KBM-7 (cell line): Measurements from ENCODE around the gene GPANK1.
A peak's percentile ranks its signal among the peaks of the same experiment; 100 is the strongest.

ENCODE experiments used
- DNase-seq: peaks from one replicate; pipeline ENCODE4 v3.0.0-alpha.2; 2015
- in situ Hi-C: fragments of 300-500 bp; cut with MboI; formaldehyde crosslinking; loops from 2 replicates; pipeline ENCODE4 v1.14.3; 2020; ENCODE audit warnings: low sequenced_read_pairs, low pct_unique_long_range_greater_than_20kb, mixed read lengths

Gene GPANK1

DNA sequence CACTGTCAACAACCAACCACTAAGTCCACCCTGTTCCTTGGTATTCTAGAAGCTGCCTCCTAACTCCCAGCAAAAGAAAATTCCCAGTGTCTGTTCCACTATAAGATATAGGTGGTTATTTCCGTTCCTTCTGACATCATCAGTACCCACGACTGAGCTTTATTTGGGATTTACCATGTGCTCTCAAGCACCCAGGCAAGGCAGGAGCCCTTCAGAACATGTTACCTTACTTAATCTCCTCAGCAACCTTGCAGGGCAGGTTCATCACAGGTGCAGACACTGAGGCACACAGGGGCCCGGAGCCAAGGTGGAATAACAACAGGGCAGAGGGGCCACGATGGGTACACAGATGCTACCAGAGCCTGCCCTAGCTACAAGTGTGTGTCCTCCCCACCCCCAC is 27.6 kb upstream of the GPANK1 start:
- DNase-seq, result no peak
- in situ Hi-C loops, result no loop called here

- in situ Hi-C loops, result no loop called here
- DNase-seq, result no peak
Measured at GRCh38 chr6:31691564-31692108, 26.8 kb upstream of the GPANK1 start.

- DNase-seq, result no peak
- in situ Hi-C loops, result no loop called here
Measured at GRCh38 chr6:31691078-31691463, 26.3 kb upstream of the GPANK1 start.

DNA sequence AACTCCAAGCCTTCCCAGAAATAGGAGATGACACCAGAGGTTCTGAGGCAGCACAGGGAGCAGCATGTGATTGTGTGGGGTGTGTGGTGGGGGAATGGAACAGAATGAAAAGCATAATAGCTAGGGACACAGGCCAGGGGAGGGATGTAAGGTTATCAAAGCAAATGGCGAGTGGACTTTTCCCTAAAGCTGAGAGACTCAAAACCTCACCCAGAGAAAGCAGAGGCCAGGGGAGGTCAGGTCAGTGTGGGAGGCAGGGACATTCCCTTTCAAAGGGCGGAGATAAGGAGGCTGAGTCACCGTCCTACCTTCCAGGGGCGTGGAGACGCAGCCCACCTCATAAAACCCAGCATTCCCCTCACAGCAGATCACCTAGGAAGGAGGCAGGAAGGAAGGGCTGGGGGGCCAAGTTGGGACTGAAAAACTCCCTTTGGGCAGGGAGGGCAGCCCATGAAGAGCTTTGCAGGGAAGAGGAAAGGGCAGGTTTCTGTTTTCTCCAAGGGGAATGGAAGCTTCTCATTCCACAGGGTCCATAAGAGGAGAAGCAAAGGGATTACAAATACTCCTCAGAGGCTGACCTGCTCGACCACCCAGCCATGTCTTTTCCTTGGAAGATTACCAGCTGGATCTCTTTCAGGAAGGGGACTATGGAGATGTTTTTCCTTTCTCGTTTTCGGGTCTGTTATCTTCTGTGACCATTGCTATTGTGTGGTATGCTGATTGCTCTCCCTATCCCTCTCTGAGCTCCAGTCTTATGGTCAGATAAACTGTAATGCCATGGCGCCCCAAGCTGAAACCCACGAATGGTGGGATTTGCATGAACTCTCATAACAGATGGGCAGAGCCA is 25.7 kb upstream of the GPANK1 start:
- no peak for DNase-seq
- in situ Hi-C loops, result no loop called here

DNA sequence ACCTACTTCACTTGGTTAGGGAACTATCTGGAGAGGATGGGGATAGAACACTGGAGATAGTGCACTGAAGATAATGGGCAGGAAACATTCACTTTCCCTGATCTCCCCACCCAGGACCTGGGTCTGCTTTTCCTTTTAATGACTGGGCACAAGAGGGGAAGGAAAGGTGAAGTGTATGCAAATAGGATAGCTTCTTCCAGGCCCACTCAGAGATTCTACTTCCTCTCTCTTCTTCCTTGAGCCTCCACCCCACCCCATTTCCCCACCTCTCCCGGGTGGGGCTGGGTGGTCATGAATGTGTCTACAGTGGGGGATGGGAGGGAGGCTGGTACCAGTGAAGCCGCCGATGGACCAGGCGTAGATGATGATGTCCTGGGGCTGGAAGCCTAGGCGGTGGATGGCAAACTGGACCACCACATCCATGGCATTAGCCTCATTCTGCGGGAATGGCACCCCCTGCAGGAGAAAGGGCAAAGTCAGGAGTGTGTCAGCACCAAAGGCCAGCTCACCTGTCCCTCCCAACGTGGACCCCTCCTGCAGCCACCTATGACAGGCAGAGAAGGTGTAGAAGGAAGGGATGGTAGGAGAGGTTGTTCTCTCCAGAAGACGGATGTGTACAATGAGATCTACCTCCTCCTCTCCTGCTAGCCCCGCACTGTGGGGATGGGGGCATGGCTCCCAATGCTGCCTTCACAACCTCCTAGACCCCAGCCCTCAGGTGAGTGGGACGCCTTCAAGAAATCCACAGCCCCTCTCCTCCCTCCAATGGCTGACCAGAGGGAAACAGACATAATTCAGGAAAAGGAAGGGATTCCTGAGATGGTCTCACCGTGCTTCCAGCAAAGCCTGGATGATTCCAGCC is 24.7 kb upstream of the GPANK1 start:
- DNase-seq, result no peak
- in situ Hi-C loops, result no loop called here

DNA sequence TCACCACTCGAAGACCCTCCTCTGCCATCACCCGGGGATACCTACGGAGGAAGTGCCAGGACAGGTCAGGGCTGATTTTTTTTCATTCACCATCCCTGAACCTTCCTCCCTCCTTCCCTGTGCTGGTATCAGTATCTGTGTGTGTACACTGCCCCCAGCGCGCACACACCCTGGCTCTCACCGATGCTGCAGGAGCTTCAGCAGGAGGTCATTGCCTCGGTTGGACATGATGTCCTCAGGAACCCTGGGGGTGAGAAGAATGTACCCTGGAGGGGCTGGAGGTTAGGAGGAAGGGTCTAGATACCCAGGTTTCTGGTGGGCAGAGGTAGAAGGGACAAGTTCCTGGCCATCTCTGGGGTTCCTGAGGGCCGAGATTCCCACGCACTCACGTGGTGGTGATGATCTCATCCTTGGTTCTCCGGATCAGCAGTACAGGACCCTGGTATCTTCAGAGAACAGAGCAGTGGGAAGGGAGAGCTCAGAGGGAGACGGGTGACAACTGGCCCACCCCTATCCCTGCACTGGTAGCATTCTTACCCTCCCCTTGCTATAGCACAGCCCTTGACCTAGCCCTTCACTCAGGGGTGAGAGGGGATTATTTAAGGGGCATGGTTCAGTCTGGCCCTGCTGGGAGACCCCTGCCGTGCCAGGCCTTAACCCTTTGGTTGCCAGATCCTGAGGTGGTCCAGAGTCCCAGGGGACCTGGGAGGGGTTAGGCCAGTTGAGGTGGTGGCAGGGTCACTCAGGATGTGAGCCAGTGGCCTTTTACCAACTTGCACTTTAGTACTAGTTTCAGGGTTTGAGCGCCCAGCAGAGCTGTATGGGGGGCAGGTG is 23.3 kb upstream of the GPANK1 start:
- in situ Hi-C loops, result no loop called here
- no peak for DNase-seq

- no peak for DNase-seq
- in situ Hi-C loops, result no loop called here
Measured at GRCh38 chr6:31687321-31687720, 22.5 kb upstream of the GPANK1 start.

- in situ Hi-C loops, result no loop called here
- no peak for DNase-seq
Measured at GRCh38 chr6:31686483-31686882, 21.7 kb upstream of the GPANK1 start.

- in situ Hi-C loops, result no loop called here
- DNase-seq, result no peak
Measured at GRCh38 chr6:31683591-31683990, 18.8 kb upstream of the GPANK1 start.

- DNase-seq, result peak; percentile 53
- in situ Hi-C loops, result no loop called here
Measured at GRCh38 chr6:31681135-31681671, 16.4 kb upstream of the GPANK1 start.

- in situ Hi-C loops, result no loop called here
- DNase-seq, result peak; percentile 88
Measured at GRCh38 chr6:31680226-31681134, 15.7 kb upstream of the GPANK1 start, which contains the start of gene LY6G5C. LY6G5C (minus strand) TSS chr6:31681067; CDS start chr6:31680373, 694 bp downstream.

GRCh38 chr6:31677955-31678354 is 13.2 kb upstream of the GPANK1 start:
- in situ Hi-C loops, result no loop called here
- no peak for DNase-seq

GRCh38 chr6:31676904-31677303 is 12.1 kb upstream of the GPANK1 start:
- no peak for DNase-seq
- in situ Hi-C loops, result no loop called here

DNA sequence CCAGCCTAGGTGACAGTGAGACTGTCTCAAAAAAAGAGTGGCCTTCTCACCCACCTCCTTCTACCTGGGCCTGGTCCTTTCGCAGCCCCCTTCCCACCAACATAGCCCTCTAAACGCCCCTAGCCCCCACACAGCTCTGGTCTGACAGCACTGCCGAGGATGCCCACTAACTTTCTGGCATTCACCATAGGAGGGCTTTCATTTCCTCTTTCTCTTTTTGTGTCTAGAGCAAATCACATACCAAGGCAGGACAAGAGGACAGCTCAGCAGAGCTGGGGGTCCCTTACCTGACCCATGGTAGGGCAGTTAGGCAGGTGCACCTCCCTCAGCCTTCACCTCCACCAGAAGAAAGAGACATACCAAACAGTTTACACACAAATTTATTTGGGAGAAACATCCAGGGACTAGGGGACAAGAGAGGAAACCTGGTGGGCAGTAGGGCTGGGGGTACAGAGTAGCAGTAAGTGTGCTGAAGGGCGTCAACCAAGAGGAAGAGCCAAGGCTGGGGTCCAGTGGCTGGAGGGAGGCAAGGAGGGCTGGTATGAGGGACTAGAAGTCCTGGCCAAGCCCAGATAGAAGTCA is 11.6 kb upstream of the GPANK1 start:
- no peak for DNase-seq
- in situ Hi-C loops, result no loop called here

DNA sequence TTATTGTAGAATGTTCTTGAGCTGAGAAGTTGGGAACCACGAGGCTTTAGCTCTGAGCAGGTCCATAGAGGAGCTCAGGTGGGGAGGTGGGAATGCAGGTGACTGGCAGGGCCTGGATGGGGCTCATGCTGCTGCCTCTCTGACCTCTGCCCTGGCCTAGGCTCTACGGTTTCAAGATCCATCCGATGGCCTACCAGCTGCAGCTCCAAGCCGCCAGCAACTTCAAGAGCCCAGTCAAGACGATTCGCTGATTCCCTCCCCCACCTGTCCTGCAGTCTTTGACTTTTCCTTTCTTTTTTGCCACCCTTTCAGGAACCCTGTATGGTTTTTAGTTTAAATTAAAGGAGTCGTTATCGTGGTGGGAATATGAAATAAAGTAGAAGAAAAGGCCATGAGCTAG is 4.9 kb upstream of the GPANK1 start, which contains the start of gene LY6G5B:
TSS of gene LY6G5B (plus strand) at position 301 of the 400 bp plus-strand sequence. CDS start 975 bp downstream, outside the sequence.
- in situ Hi-C loops, result no loop called here
- DNase-seq, result no peak

DNA sequence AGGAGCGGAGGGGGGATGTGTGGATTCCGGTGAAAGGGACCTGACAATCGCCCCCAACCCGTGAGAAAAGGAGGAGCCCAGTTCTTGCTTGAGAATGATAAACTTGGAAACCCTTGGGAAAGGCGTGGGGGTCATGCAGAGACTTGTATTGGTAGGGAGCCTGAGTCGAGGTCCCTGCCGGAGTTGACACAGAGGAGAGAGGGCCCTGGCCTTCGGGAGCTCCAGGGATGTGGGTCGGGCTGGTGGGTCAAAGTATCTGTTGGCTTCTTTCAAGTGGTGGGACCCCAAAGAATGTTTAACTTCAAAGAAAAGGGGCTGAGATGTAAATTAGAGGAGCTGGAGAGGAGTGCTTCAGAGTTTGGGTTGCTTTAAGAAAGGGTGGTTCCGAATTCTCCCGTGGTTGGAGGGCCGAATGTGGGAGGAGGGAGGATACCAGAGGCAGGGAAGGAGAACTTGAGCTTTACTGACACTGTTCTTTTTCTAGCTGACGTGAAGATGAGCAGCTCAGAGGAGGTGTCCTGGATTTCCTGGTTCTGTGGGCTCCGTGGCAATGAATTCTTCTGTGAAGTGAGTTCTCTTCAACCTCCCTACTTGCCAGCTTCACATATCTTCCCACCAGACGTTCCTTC is 1.7 kb upstream of the GPANK1 start:
- in situ Hi-C loops, result no loop called here
- no peak for DNase-seq
